ENCODE measurements around the gene SNX27.
"Not testable (repeated sequence)": the region's sequence is repeated elsewhere in the genome, so short reads cannot be mapped to it uniquely, and the experiment has no call there.

Gene SNX27

DNA sequence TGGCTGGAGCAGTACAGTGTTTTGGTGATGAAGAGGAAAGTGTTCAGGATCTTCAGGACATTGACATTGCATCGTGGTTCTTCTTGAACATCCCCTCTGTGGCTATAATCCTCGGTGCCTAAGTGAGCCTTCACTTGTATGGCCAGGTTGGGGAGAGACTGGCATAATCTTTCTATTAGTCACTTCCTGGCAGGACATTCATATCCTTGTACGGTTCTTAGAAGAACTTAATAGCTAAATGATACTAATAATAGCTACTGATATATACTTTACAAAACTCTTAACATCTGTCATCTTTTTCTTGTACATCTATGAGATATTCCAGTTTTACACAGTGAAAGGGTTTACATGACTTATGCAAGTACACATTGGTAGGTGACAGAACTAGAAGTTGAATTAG, 69.0 kb downstream of the SNX27 start:
- peak; percentile 38 for DNase-seq (ENCODE audit: low read depth)
- H3K4me3 ChIP-seq (ENCODE audit: control insufficient read depth, low read depth, low read length) = no peak overlapping the region
- TF ChIP-seq, protein P1, sequence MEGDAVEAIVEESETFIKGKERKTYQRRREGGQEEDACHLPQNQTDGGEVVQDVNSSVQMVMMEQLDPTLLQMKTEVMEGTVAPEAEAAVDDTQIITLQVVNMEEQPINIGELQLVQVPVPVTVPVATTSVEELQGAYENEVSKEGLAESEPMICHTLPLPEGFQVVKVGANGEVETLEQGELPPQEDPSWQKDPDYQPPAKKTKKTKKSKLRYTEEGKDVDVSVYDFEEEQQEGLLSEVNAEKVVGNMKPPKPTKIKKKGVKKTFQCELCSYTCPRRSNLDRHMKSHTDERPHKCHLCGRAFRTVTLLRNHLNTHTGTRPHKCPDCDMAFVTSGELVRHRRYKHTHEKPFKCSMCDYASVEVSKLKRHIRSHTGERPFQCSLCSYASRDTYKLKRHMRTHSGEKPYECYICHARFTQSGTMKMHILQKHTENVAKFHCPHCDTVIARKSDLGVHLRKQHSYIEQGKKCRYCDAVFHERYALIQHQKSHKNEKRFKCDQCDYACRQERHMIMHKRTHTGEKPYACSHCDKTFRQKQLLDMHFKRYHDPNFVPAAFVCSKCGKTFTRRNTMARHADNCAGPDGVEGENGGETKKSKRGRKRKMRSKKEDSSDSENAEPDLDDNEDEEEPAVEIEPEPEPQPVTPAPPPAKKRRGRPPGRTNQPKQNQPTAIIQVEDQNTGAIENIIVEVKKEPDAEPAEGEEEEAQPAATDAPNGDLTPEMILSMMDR (IDR thresholded peaks at IDR 0.05; ENCODE audit: control insufficient read depth, insufficient read depth, low read depth, low read length, missing control alignments) = no peak

DNA sequence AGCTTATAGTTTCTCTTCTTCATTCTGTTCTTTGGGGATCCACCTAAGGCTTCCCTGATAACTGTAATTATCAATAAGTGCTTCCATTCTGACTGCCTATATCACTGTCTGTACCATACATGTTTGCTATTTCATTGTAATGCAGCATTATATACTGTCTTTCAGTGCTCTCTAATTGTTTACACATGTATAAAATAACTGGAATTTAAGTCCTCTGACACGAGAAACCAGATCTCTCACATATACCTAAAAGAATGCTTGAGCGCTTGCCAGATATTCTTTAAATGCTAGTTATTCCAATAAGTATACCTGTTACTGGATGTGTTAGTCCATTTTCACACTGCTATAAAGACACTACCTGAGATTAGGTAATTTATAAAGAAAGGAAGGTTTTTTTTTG, 70.1 kb downstream of the SNX27 start:
- TF ChIP-seq, protein P1 (IDR thresholded peaks at IDR 0.05; ENCODE audit: control insufficient read depth, insufficient read depth, low read depth, low read length, missing control alignments) = no peak
- no peak overlapping the region for H3K4me3 ChIP-seq (ENCODE audit: control insufficient read depth, low read depth, low read length)
- no peak for DNase-seq (ENCODE audit: low read depth)

DNA sequence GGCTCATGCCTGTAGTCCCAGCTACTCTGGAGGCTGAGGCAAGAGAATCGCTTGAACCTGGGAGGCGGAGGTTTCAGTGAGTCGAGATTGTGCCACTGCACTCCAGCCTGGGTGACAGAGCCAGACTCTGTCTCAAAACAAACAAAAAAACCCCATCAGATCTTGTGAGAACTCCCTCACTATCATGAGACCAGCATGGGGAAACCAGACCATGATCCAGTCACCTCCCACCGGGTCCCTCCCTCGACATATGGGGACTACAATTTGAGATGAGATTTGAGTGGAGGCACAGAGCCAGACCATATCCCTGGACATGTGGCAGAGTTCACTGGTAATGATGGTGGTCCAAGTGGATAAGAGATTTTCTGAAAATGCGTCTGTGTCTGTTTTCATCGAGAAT, 71.1 kb downstream of the SNX27 start:
- DNase-seq (ENCODE audit: low read depth); H3K4me3 ChIP-seq (ENCODE audit: control insufficient read depth, low read depth, low read length): not testable (repeated sequence)

DNA sequence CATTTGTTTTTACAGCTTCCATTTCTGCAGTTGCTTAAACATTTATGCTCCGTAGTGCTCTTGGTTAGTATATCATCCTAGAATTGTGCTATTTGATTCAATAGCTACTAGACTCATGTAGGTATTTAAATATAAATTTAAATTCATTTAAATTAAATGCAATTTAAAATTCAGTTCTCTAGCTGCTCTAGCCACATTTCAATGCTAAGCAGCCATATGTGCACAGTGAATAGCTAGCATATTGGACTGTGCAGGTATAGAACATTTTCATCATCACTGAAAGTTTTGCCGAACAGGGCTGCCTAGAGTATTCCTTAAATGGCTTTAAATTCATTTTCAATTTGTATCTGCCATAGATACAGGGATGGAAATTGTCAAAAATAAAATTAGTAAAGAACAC, 72.3 kb downstream of the SNX27 start:
- DNase-seq (ENCODE audit: low read depth) = no peak
- no peak overlapping the region for H3K4me3 ChIP-seq (ENCODE audit: control insufficient read depth, low read depth, low read length)
- TF ChIP-seq, protein P1 (IDR thresholded peaks at IDR 0.05; ENCODE audit: control insufficient read depth, insufficient read depth, low read depth, low read length, missing control alignments) = no peak

DNA sequence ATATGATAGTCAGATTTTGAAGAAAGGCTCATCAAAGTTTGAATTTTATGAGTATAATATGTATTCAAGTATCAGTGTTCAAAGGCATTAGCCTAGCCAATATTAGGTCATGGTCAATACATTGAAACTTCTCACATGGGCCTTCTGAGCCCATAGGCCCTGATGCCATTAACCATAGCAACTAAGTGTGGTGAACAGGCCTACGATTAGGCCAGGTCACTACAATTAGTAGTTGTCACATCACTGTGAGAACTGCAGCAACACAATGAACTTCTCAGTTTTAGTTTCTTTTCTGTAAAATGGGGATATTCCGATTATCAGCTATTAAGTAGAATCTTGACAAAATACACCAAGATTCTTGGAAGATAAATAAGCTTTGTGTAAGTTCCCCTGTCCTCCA, 74.7 kb downstream of the SNX27 start:
- H3K4me3 ChIP-seq (ENCODE audit: control insufficient read depth, low read depth, low read length) = no peak overlapping the region
- TF ChIP-seq, protein P1 (IDR thresholded peaks at IDR 0.05; ENCODE audit: control insufficient read depth, insufficient read depth, low read depth, low read length, missing control alignments) = no peak
- no peak for DNase-seq (ENCODE audit: low read depth)

DNA sequence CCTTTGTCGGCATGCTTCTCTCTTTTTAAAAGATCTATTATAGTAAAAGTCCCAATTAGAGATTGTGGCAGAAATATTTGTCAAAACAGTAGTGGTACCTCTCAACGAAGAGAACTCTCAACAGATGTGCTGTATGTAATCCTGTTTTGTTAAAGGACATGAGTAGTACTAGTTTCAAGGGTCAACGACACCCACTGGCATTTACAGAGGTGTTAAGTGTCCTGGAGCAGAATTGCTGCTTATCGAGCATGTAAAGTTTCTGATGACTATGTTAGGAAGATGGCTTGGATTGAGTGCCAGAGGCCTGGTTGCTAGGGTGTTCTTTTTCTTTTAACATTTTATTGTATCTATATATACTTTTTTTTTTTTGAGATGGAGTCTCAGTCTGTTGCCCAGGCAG, 77.6 kb downstream of the SNX27 start:
- no peak overlapping the region for H3K4me3 ChIP-seq (ENCODE audit: control insufficient read depth, low read depth, low read length)
- TF ChIP-seq, protein P1 (IDR thresholded peaks at IDR 0.05; ENCODE audit: control insufficient read depth, insufficient read depth, low read depth, low read length, missing control alignments) = no peak
- no peak for DNase-seq (ENCODE audit: low read depth)

DNA sequence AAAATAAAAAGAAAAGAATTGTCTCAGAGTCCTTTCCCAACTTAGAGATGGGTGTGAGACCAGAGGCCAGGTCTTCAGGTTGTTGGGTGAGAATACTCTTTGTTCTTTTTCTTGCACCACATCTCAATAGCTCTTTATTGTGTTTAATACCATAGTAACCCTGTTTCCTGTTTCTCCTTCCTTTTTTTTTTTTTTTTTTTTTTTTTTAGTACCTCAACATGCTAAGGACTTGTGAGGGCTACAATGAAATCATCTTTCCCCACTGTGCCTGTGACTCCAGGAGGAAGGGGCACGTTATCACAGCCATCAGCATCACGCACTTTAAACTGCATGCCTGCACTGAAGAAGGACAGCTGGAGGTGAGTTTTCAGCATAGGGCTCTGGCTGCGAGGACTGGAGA, 80.4 kb downstream of the SNX27 start:
- no peak overlapping the region for H3K4me3 ChIP-seq (ENCODE audit: control insufficient read depth, low read depth, low read length)
- DNase-seq (ENCODE audit: low read depth) = no peak
- TF ChIP-seq, protein P1 (IDR thresholded peaks at IDR 0.05; ENCODE audit: control insufficient read depth, insufficient read depth, low read depth, low read length, missing control alignments) = no peak
